Stimulated activated effector memory CD8-positive, alpha-beta T cell treated with anti-CD3 and anti-CD28 coated beads, Interleukin-12 subunit alpha, Interleukin-12 subunit beta, amount 100 ng/mL, for 72 hours (primary cell): ENCODE results near the gene NCSTN.

Experiments
- ATAC-seq: fragments of 150-1000 bp; cut with Tn5 transposase; 2 replicates; pipeline ENCODE4 v1.10.0; 2021
- DNase-seq, 2 donors: peaks; one replicate each; pipeline ENCODE4 v3.0.0; 2021 to 2022; ENCODE audit warnings: low spot score in 2 of 2
- H3K27ac Mint-ChIP-seq: one replicate; pipeline ENCODE4 v1.8.0; 2022; ENCODE audit warnings: mild to moderate bottlenecking, mixed read lengths
- H3K36me3 Mint-ChIP-seq: one replicate; pipeline ENCODE4 v1.8.0; 2022; ENCODE audit warnings: mild to moderate bottlenecking, mixed read lengths
- H3K4me1 Mint-ChIP-seq: one replicate; pipeline ENCODE4 v1.8.0; 2022; ENCODE audit warnings: mixed read lengths
- H3K4me3 Mint-ChIP-seq: one replicate; pipeline ENCODE4 v1.8.0; 2022; ENCODE audit warnings: mild to moderate bottlenecking, mixed read lengths
- H3K9me3 Mint-ChIP-seq: one replicate; pipeline ENCODE4 v1.8.0; 2022; ENCODE audit warnings: mixed read lengths

NCSTN gene

DNA sequence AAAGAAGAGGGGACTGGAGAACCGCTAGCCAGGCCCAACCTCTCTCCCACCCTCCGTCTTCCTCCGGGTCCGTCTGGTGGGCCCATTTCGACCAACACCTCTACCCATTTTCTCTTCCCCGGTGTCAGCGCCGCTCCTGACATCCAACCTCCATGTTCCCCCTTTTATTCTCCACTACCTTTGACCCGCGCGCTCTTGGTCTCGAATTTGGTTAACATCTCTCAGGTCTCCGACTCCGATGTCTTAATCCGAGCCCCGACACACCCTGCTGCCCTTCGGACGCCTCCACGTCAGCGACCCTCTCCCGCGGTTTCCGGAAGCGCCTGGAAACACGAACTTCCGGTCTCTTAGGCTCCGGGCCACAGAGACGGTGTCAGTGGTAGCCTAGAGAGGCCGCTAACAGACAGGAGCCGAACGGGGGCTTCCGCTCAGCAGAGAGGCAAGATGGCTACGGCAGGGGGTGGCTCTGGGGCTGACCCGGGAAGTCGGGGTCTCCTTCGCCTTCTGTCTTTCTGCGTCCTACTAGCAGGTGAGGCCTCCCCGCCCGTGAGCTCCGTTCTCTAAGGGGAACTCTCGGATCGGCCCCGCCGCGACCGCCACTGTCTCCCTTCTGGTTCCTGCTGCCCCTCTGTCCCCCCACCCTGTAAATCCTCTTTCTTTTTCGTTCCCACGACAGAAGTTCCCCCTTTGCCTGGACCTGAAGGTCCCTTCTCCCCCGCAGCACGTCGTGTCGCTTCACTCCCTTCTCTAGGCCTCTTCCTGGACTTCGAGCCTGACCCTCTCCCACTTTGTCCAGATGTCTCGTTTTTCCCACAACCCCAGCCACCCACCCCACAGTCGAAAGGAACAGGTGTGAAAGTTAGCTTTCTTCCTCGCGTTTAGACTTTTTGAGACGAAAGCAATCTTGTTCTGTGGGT lies at the start of gene NCSTN, which contains the start of gene COPA:
TSS of gene NCSTN (plus strand) at position 431 of the 917 bp plus-strand sequence. CDS start at position 445, 14 bp downstream.
TSS of gene COPA (minus strand) at position 298 of the 917 bp plus-strand sequence. CDS start at position 218, 80 bp downstream.
- Mint-ChIP-seq H3K36me3 (peaks cover 86% of the 10 kb centered on the region), H3K4me3 (peak within 1 kb of the TSS; percentile 94), H3K9me3 (no peaks in the 10 kb centered on the region), H3K27ac (peak within 1 kb of the TSS; percentile 99), H3K4me1 (peaks cover 45% of the 10 kb centered on the region)
- DNase-seq (peak; percentile 79 to 93), ATAC-seq (peak; percentile 100)

DNA sequence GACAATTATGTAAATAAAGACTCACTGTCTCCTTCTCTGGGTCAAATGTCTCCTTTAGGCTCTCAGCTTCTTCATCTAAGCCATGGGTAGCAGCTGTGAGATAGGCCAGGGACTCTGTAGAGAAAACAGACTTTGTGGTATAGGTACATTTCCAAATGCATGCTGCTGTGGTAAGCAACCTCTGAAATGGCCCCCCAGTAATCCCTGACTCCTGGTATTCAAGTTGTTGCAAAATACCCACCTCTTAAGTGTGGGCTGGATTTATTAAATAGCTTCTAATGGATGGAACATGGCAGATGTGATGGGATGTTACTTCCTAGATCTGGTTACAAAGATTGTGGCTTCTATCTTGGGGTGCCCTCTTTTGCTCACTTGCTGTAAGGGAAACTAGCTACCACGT lies 47.1 kb upstream of the NCSTN start:
- Mint-ChIP-seq H3K9me3 (no peaks in the 10 kb centered on the region), H3K4me3 (no peak overlapping the region), H3K27ac (no peak overlapping the region), H3K36me3 (peaks cover 100% of the 10 kb centered on the region), H3K4me1 (peaks cover 9% of the 10 kb centered on the region)
- DNase-seq = no peak
- no peak for ATAC-seq

DNA sequence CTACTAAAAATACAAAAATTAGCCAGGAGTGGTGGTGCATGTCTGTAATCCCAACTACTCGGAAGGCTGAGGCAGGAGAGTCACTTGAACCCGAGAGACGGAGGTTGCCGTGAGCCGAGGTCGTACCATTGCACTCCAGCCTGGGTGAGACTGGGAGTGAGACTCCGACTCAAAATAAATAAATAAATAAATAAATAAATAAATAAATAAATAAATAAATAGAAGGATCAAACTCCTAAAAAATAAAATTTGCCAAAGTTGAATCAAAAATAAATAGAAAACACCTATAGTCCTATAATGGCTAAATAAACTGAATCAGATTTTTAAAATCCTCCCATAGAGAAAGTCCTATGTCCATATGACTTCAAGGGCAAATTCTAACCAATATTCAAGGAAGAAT lies 43.0 kb upstream of the NCSTN start:
- ATAC-seq = no peak
- H3K9me3 Mint-ChIP-seq = no peaks in the 10 kb centered on the region
- peak overlapping the region; percentile 35 for H3K27ac Mint-ChIP-seq
- no peaks in the 10 kb centered on the region for H3K4me1 Mint-ChIP-seq
- DNase-seq = no peak
- peaks cover 100% of the 10 kb centered on the region for H3K36me3 Mint-ChIP-seq
- H3K4me3 Mint-ChIP-seq = no peak overlapping the region

DNA sequence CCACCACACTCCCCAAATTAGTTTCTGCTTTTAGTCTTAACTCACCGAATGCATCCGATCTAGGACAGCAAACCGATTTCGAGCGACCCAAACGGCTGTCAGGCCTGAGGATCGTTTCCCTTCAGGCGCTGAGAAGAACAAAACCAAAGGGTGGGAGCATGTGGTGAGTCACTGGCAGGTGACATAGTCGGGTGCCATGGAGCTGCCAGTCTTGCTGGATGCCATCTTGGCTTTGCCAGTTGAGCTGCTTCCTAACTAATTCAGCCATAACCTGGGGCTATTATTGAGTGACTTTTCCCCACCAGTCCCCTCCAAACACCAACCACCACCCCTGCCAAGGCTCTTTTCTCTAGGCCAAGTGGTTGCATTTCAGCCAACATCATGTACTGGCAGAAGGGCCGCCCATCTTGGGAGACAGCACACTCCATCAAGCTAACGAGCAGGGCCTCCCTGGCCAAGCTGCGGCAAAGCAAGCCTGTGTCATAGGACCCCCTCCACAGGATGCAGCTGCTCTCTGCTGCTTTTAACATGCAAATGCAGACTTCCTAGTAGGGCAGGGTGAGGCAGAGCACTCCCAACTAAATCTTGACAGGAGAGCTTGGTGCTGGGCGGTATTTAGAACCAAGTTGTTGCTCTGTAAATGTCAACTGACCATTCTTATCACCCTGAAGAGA lies 35.9 kb upstream of the NCSTN start:
- H3K4me3 Mint-ChIP-seq = no peak overlapping the region
- no peak for ATAC-seq

DNA sequence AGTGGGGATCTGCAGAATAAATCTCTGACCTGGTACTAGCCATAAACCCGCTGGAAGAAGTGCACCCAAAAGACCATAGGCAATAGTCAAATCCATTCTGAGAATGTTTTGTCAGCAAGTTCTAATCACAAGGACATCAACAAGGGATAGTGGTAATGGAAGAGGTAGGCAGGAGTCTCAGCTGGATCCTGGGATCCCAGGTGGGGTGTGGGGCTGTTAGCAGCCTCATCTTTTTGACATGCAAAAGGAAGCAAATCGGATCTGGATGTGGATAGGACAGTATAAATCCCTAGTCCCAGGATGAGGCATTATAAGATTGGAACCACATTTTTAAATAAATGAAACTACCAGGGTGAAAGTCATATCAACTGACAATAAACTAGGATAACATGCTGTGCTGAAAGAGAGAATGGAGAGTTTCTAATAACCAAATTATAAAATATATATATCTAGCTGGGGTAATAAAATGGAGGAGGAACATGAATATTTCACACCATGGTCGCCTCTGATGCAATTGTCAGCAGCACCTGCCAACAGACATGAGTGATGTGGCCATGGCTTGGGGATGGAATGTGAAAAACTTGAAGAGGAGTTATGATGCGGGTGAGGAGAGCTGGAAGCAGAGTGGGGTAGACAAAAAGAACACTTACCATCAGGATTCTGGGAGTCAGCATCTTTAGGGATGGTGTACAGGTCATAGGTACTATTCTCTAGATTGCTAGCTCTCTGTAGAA lies 34.6 kb upstream of the NCSTN start:
- DNase-seq (no peak), ATAC-seq (no peak)
- Mint-ChIP-seq H3K36me3 (peaks cover 100% of the 10 kb centered on the region), H3K9me3 (no peaks in the 10 kb centered on the region), H3K4me3 (no peak overlapping the region), H3K4me1 (no peaks in the 10 kb centered on the region), H3K27ac (peak overlapping the region; percentile 29)

More for the DNA sequence above, 35.9 kb upstream of the NCSTN start:
- Mint-ChIP-seq H3K9me3 (no peaks in the 10 kb centered on the region), H3K36me3 (peaks cover 100% of the 10 kb centered on the region), H3K27ac (no peak overlapping the region), H3K4me1 (no peaks in the 10 kb centered on the region)
- no peak for DNase-seq

DNA sequence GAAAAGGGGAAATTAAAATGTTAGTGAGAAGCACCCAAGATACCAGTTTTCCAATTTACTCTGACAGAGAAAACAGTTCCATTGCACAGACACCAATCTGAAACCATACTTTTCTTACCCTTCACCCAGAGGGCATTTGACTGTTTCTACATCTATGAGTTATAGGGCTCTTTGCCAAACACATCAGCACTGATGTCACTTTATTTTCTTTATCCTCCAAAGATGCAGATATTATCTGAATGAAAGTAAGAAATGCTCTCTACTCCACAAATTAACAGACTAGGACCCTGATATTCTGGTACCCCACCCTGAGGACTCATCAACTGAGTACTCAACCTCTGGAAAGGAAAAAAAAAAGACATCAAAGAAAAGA lies 34.0 kb upstream of the NCSTN start:
- no peak overlapping the region for H3K4me3 Mint-ChIP-seq
- H3K4me1 Mint-ChIP-seq = no peaks in the 10 kb centered on the region
- H3K9me3 Mint-ChIP-seq = no peaks in the 10 kb centered on the region
- ATAC-seq = no peak
- no peak for DNase-seq
- H3K36me3 Mint-ChIP-seq = peaks cover 100% of the 10 kb centered on the region
- H3K27ac Mint-ChIP-seq = no peak overlapping the region

DNA sequence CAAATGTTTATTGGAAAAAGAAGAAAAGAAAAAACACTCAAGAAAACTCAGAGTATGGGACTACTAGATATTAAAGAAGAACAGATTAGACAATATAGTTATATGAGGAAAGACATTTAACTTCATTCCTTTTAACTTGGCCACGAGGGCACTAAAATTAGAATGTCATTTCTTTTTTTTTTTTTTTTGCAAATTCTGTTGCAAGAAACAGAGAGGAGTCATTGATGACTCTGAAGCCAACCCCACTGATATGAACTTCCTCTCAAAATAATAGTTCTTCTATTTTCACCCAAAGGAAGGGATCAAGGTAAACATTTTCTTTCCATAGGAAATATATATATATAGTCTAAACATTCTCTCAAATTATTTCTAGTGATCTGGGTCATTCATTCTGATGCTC lies 33.6 kb upstream of the NCSTN start:
- no peak overlapping the region for H3K27ac Mint-ChIP-seq
- DNase-seq (no peak), ATAC-seq (no peak)
- H3K4me3 Mint-ChIP-seq = no peak overlapping the region
- H3K36me3 Mint-ChIP-seq = peaks cover 100% of the 10 kb centered on the region
- no peaks in the 10 kb centered on the region for H3K4me1 Mint-ChIP-seq
- no peaks in the 10 kb centered on the region for H3K9me3 Mint-ChIP-seq

DNA sequence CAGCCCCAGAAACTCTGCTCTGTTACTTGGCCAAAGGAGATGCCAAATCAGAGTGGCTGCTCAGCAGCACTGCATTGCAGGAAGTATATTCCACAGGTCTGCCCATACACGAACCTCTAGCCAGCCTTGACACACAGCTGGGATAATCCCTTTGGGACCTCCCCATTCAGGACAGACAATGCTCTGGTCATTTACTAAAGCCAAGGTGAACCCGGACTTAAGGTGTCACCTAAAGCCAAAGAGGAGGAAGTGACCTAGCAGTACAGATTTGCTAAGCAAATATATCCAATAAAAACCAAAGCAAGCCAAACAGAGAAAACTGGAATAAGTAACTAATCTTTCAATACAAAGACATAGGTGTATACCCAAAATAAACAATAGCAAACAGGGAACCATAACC lies 27.8 kb upstream of the NCSTN start:
- no peak for DNase-seq
- peaks cover 9% of the 10 kb centered on the region for H3K9me3 Mint-ChIP-seq
- H3K36me3 Mint-ChIP-seq = peaks cover 100% of the 10 kb centered on the region
- peaks cover 25% of the 10 kb centered on the region for H3K4me1 Mint-ChIP-seq
- H3K4me3 Mint-ChIP-seq = no peak overlapping the region
- peak overlapping the region; percentile 69 for H3K27ac Mint-ChIP-seq
- no peak for ATAC-seq

DNA sequence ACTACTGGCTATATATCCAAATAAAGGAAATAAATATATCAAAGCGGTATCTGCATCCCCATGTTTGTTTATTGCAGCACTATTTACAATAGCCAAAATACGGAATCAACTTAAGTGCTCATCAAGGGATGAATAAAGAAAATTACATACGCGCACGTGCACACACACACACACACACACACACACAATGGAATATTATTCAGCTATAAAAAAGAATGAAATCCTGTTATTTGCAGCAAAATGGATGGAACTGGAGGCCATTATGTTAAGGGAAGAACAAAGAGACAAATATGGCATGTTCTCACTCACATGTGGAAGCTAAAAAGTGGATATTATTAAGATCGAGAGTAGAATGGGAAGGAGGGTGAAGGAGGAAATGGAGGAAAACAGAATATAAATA lies 20.4 kb upstream of the NCSTN start:
- DNase-seq (no peak), ATAC-seq (no peak)
- Mint-ChIP-seq H3K4me3 (no peak overlapping the region), H3K9me3 (no peaks in the 10 kb centered on the region), H3K4me1 (peaks cover 15% of the 10 kb centered on the region), H3K27ac (no peak overlapping the region), H3K36me3 (peaks cover 100% of the 10 kb centered on the region)

DNA sequence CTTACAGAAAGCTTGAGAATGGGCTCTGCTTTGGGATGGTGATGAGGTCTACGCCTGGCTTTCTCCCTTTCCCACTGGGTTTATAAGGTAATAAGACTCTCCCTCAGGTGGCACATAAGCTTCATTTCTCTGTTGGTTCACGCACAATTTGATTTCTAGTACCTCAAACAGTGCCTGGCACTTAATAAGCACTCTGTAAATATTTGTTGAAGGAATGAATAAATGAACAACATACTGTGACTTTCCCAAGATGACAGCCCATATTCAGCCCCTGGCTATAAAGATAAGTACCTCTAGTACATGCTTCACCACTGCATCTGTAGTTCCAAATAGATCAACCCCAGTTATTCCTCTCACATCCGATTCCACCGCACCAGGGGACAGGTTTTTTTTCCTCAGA lies 17.9 kb upstream of the NCSTN start:
- ATAC-seq (no peak), DNase-seq (no peak)
- Mint-ChIP-seq H3K9me3 (no peaks in the 10 kb centered on the region), H3K4me1 (peaks cover 2% of the 10 kb centered on the region), H3K27ac (peak overlapping the region; percentile 50), H3K36me3 (peaks cover 100% of the 10 kb centered on the region), H3K4me3 (no peak overlapping the region)

DNA sequence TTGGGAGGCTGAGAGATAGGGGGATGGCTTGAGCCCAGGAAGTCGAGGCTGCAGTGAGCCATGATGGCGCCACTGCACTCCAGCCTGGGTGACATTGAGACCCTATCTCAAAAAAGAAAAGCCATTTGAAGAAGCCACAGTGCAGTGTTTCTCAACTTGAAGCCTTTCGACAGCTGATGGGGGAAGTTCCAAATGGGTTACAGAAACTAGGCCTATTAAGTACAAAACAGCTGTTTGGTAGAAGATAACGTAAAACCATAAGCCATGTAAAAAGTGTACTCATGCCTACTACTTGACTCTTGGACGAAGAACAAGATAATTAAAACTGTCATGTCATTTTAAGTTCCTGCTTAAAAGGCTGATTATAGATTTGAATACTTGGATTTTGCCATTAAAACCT lies 16.8 kb upstream of the NCSTN start:
- DNase-seq (no peak), ATAC-seq (no peak)
- Mint-ChIP-seq H3K4me3 (no peak overlapping the region), H3K9me3 (no peaks in the 10 kb centered on the region), H3K27ac (no peak overlapping the region), H3K4me1 (peaks cover 5% of the 10 kb centered on the region), H3K36me3 (peaks cover 100% of the 10 kb centered on the region)

DNA sequence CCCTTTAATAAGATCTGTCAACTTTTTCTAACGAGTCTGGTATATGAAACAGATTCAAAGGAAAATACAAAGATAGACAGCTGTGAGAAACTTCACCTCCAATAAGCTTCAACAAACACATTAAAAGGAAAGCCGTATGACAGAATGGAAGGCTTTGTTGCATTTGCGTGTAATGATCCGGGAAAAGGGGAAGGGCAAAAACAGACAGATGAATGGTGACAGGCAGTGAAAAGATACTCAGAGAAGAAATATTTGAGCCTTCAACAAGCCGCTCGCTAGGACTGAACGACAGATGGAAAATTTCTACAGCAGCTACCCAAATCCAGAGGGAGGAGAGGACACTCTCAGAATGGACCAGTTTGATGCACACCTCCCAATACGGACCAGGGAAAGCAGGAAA lies 15.0 kb upstream of the NCSTN start:
- peaks cover 100% of the 10 kb centered on the region for H3K36me3 Mint-ChIP-seq
- no peak overlapping the region for H3K4me3 Mint-ChIP-seq
- peaks cover 5% of the 10 kb centered on the region for H3K4me1 Mint-ChIP-seq
- DNase-seq = no peak
- H3K9me3 Mint-ChIP-seq = no peaks in the 10 kb centered on the region
- H3K27ac Mint-ChIP-seq = peak overlapping the region; percentile 60
- no peak for ATAC-seq

DNA sequence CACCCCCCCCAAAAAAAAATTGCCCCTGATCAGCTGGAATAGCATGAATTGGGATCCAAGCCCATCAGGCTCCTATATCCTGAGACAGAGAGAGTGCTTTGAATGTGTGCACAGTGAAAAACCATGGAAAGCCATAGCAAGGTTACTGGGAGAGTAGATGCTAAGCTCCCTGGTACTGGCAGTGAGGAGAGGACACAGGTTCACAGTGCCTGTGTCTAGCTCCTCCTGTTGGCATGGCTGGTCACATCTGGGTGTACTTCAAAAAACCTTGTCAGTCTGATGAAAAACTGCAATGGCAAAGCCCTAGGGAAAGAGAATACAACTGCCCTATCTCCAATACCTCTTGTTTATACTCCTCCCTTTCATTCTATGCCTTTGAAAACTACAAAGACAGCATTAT lies 13.1 kb upstream of the NCSTN start:
- Mint-ChIP-seq H3K4me1 (peaks cover 5% of the 10 kb centered on the region), H3K36me3 (peaks cover 100% of the 10 kb centered on the region), H3K4me3 (no peak overlapping the region), H3K9me3 (no peaks in the 10 kb centered on the region), H3K27ac (peak overlapping the region; percentile 9)
- ATAC-seq (no peak), DNase-seq (no peak)

DNA sequence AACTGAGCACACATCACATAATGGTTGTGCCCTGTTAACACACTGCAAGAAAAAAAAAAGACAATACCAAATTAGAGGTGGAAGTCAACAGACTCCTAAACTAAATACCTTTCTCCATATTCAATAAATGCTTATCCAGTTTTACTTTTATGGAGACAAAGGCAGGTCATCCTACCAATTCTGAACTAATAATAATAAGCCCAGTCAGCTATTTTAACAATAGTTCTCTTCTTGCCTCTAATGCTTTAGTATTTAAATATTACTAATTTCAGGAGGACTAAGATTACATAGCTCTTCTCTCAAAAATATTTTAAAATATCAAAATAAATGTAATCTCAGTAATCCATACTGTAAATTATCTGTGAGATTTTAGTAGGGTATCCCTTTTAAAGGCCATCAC lies 10.7 kb upstream of the NCSTN start:
- Mint-ChIP-seq H3K36me3 (peaks cover 100% of the 10 kb centered on the region), H3K4me3 (no peak overlapping the region), H3K27ac (peak overlapping the region; percentile 9), H3K9me3 (no peaks in the 10 kb centered on the region), H3K4me1 (peaks cover 5% of the 10 kb centered on the region)
- DNase-seq = no peak
- ATAC-seq = no peak

DNA sequence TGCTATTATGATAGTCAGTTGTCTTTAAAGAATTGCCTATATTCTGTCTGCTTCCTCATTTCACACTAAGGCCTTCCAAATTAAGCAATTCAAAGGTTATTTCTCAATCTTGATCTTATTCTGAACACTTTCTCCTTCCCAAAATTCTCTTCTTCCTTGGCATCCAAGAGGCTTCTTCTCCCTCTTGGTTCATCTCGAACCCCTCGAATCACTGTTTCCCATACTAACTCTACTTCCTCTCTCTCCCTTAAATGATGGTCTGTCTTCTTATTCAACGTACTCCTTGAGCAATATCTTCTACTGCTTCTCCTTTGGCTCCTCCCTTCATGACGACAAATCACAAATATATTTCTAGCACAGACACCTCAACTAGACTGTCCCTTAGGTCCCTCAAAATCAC lies 4.6 kb upstream of the NCSTN start:
- H3K27ac Mint-ChIP-seq = no peak overlapping the region
- no peak overlapping the region for H3K4me3 Mint-ChIP-seq
- peaks cover 89% of the 10 kb centered on the region for H3K36me3 Mint-ChIP-seq
- H3K9me3 Mint-ChIP-seq = no peaks in the 10 kb centered on the region
- H3K4me1 Mint-ChIP-seq = peaks cover 34% of the 10 kb centered on the region
- DNase-seq (no peak), ATAC-seq (no peak)
